ENCODE results near the gene PHYKPL.

PHYKPL gene

DNA sequence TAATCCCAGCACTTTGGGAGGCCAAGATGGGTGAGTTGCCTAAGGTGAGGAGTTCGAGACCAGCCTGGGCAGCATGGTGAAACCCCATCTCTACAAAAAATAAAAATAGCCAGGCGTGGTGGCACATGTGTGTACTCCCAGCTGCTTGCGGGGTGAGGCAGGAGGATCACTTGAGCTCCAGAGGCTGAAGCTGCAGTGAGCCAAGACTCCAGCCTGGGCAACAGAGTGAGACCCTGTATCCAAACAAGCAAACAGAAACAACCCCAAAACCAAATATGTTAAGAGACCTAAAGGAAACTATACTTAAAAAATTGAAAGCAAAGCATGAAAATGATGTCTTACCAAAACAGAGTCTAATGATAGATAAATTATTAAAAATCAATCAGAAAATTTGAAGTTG lies 15.8 kb downstream of the PHYKPL start:
- Histone ChIP-seq H3K9me2 (replicated peaks; ENCODE audit: insufficient read depth, low read length) (no peaks in the 10 kb centered on the region), H4K20me1 (ENCODE audit: insufficient read depth, low read length) (no peaks in the 10 kb centered on the region), H3K79me2 (ENCODE audit: low read length) (peaks cover 11% of the 10 kb centered on the region; the same call in 1 of the 2 replicates), H3K4me3 (ENCODE audit: low read length) (no peak overlapping the region), H3K27me3 (replicated peaks; ENCODE audit: insufficient read depth, low read length) (no peaks in the 10 kb centered on the region), H3K4me2 (ENCODE audit: low read depth, low read length) (no peak overlapping the region), H3K27ac (ENCODE audit: low read length) (no peak overlapping the region), H2AFZ (ENCODE audit: low read length) (no peak overlapping the region), H3K36me3 (replicated peaks; ENCODE audit: insufficient read depth, low read length) (peaks cover 4% of the 10 kb centered on the region; the same call in 1 of the 2 replicates), H3K9ac (ENCODE audit: low read length) (no peak overlapping the region), H3K4me1 (ENCODE audit: low read length) (no peaks in the 10 kb centered on the region), H3K9me3 (replicated peaks; ENCODE audit: insufficient read depth, low read length) (no peaks in the 10 kb centered on the region), H3F3A (ENCODE audit: insufficient read depth, low read length) (peaks cover 12% of the 10 kb centered on the region; the same call in 1 of the 2 replicates)
- no peak for DNase-seq
- no peak for TF ChIP-seq EZH2 (optimal IDR thresholded peaks at IDR 0.05; ENCODE audit: low read depth, low read length)
- TF ChIP-seq, protein P1, sequence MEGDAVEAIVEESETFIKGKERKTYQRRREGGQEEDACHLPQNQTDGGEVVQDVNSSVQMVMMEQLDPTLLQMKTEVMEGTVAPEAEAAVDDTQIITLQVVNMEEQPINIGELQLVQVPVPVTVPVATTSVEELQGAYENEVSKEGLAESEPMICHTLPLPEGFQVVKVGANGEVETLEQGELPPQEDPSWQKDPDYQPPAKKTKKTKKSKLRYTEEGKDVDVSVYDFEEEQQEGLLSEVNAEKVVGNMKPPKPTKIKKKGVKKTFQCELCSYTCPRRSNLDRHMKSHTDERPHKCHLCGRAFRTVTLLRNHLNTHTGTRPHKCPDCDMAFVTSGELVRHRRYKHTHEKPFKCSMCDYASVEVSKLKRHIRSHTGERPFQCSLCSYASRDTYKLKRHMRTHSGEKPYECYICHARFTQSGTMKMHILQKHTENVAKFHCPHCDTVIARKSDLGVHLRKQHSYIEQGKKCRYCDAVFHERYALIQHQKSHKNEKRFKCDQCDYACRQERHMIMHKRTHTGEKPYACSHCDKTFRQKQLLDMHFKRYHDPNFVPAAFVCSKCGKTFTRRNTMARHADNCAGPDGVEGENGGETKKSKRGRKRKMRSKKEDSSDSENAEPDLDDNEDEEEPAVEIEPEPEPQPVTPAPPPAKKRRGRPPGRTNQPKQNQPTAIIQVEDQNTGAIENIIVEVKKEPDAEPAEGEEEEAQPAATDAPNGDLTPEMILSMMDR (IDR thresholded peaks at IDR 0.05; ENCODE audit: low read length): no peak
- TF ChIP-seq EZH2phosphoT487 (IDR thresholded peaks at IDR 0.05; ENCODE audit: low read length): no peak

GRCh38 chr5:178216088-178216534 lies 16.5 kb downstream of the PHYKPL start:
- Histone ChIP-seq H3F3A (ENCODE audit: insufficient read depth, low read length) (peaks cover 14% of the 10 kb centered on the region; the same call in 1 of the 2 replicates), H3K36me3 (replicated peaks; ENCODE audit: insufficient read depth, low read length) (peaks cover 6% of the 10 kb centered on the region), H3K4me2 (ENCODE audit: low read depth, low read length) (no peak overlapping the region), H3K27me3 (replicated peaks; ENCODE audit: insufficient read depth, low read length) (no peaks in the 10 kb centered on the region), H3K4me1 (ENCODE audit: low read length) (no peaks in the 10 kb centered on the region), H3K9me3 (replicated peaks; ENCODE audit: insufficient read depth, low read length) (no peaks in the 10 kb centered on the region), H2AFZ (ENCODE audit: low read length) (no peak overlapping the region), H4K20me1 (ENCODE audit: insufficient read depth, low read length) (peaks cover 2% of the 10 kb centered on the region; the same call in 1 of the 2 replicates), H3K9ac (ENCODE audit: low read length) (no peak overlapping the region), H3K4me3 (ENCODE audit: low read length) (no peak overlapping the region), H3K9me2 (replicated peaks; ENCODE audit: insufficient read depth, low read length) (no peaks in the 10 kb centered on the region), H3K79me2 (ENCODE audit: low read length) (peaks cover 11% of the 10 kb centered on the region; the same call in 1 of the 2 replicates), H3K27ac (ENCODE audit: low read length) (no peak overlapping the region)
- TF ChIP-seq, protein P1 (IDR thresholded peaks at IDR 0.05; ENCODE audit: low read length): no peak
- no peak for TF ChIP-seq EZH2 (optimal IDR thresholded peaks at IDR 0.05; ENCODE audit: low read depth, low read length)
- no peak for TF ChIP-seq EZH2phosphoT487 (IDR thresholded peaks at IDR 0.05; ENCODE audit: low read length)
- no peak for DNase-seq

DNA sequence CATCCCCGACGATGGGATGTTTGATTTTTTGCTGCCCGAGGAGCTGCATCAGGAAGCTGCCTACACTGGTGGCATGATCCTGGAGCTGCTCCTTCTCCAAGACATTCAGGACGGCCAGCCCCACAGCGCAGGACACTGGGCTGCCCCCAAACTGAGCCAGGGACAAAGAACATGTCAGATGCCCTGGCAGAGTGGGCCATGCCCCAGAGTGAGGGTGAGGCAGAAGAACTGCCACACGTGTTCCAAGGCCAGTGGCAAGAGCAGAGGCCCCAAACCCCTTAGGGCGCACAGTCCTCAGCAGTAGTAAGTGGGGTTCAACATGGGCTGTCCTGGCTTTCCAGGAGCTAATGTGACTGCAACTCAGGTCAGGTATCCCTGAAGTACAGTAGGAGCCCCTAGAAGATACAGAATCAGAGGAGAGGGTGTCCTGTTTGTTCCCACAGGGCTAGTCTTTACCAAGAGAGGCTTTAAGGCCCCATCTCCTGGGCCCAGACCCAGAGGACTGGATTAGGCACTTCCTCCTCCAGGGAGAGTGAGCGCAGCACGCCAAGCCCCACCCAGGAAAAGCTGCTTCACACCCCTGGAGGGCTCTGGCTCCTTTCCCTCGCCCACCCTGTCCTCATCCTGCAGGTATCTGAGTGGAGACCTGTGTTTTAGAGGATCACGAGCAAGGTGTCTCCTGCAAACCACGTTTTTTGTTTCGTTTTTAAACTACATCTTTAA lies 17.2 kb downstream of the PHYKPL start:
- Histone ChIP-seq H3K36me3 (replicated peaks; ENCODE audit: insufficient read depth, low read length) (peaks cover 13% of the 10 kb centered on the region), H3F3A (ENCODE audit: insufficient read depth, low read length) (peaks cover 21% of the 10 kb centered on the region), H3K9me3 (replicated peaks; ENCODE audit: insufficient read depth, low read length) (no peaks in the 10 kb centered on the region), H3K9ac (ENCODE audit: low read length) (no peak overlapping the region), H3K79me2 (ENCODE audit: low read length) (peaks cover 14% of the 10 kb centered on the region; the same call in 1 of the 2 replicates), H2AFZ (ENCODE audit: low read length) (no peak overlapping the region), H3K27ac (ENCODE audit: low read length) (no peak overlapping the region), H3K4me2 (ENCODE audit: low read depth, low read length) (no peak overlapping the region), H3K4me1 (ENCODE audit: low read length) (no peaks in the 10 kb centered on the region), H3K9me2 (replicated peaks; ENCODE audit: insufficient read depth, low read length) (no peaks in the 10 kb centered on the region), H4K20me1 (ENCODE audit: insufficient read depth, low read length) (peaks cover 3% of the 10 kb centered on the region; the same call in 1 of the 2 replicates), H3K27me3 (replicated peaks; ENCODE audit: insufficient read depth, low read length) (no peaks in the 10 kb centered on the region), H3K4me3 (ENCODE audit: low read length) (no peak overlapping the region)
- no peak for DNase-seq
- TF ChIP-seq, protein P1 (IDR thresholded peaks at IDR 0.05; ENCODE audit: low read length): no peak
- TF ChIP-seq EZH2phosphoT487 (IDR thresholded peaks at IDR 0.05; ENCODE audit: low read length): no peak
- TF ChIP-seq EZH2 (optimal IDR thresholded peaks at IDR 0.05; ENCODE audit: low read depth, low read length): no peak

Data from MM.1S (cell line).